SK-N-SH (cell line): ENCODE results near the gene TCF25. TPM values are rescaled to one million over a fixed set of nuclear protein-coding genes. Genes with fewer than 3 reads are reported as not detected.

Experiments
- CTCF ChIA-PET: fragments of 300-600, 350-600 bp; formaldehyde crosslinking; extraction: SDS; loops from one replicate; lab custom pipeline; 2021; lab: Yijun Ruan, JAX
- POLR2A ChIA-PET: fragments of 350-600 bp; sonication (Branson Sonifier 250); formaldehyde crosslinking; extraction: SDS; loops from one replicate; lab custom pipeline; 2020; ENCODE audit warnings: antibody characterized with exemption, inconsistent platforms; lab: Yijun Ruan, JAX
- DNase-seq: peaks from one replicate; pipeline ENCODE4 v3.0.0; 2012
- H2AFZ ChIP-seq: fragments of 200-600 bp; sonication (generic); 2 replicates; pipeline ENCODE4 v1.8.1; 2016; ENCODE audit warnings: antibody characterized with exemption, mild to moderate bottlenecking, low read depth
- H3F3A ChIP-seq: fragments of 200-600 bp; sonication (generic); replicated peaks from 2 replicates; pipeline ENCODE3; 2016; ENCODE audit warnings: antibody characterized with exemption, mild to moderate bottlenecking; ENCODE audit not compliant: insufficient read depth
- H3K27ac ChIP-seq, 2 experiments: fragments of 200-500 bp in 1 of 2; fragments of 200-600 bp in 1 of 2; sonication (Bioruptor generic) in 1 of 2; sonication (generic), shearing (Covaris generic) in 1 of 2; 2 replicates each; pipeline versions ENCODE4 v1.5.1 to v1.6.1; 2014 to 2016; ENCODE audit warnings: low read depth in 2 of 2, inconsistent platforms in 1 of 2, low read length in 1 of 2, mild to moderate bottlenecking in 1 of 2, mixed read lengths in 1 of 2
- H3K27me3 ChIP-seq: fragments of 200-600 bp; sonication (generic), shearing (Covaris generic); 2 replicates; pipeline ENCODE4 v1.6.1; 2016; ENCODE audit warnings: mixed run types; ENCODE audit not compliant: insufficient read depth
- H3K36me3 ChIP-seq, 2 experiments: fragments of 200-500 bp in 1 of 2; fragments of 200-600 bp in 1 of 2; sonication (Bioruptor generic) in 1 of 2; sonication (generic) in 1 of 2; replicated peaks in 1 of 2; 2 replicates each; pipeline versions ENCODE3 to v1.5.1; 2014 to 2016; ENCODE audit warnings: low read length in 1 of 2, mild to moderate bottlenecking in 1 of 2; ENCODE audit not compliant: insufficient read depth in 2 of 2, control insufficient read depth in 1 of 2
- H3K4me1 ChIP-seq, 2 experiments: fragments of 200-500 bp in 1 of 2; fragments of 200-600 bp in 1 of 2; sonication (Bioruptor generic) in 1 of 2; sonication (generic), shearing (Covaris generic) in 1 of 2; 2 replicates each; pipeline versions ENCODE4 v1.5.1 to v1.6.1; 2014 to 2016; ENCODE audit warnings: low read depth in 1 of 2, low read length in 1 of 2, mixed run types in 1 of 2; ENCODE audit not compliant: insufficient read depth in 2 of 2, control insufficient read depth in 1 of 2
- H3K4me2 ChIP-seq: fragments of 200-600 bp; sonication (generic), shearing (Covaris generic); 2 replicates; pipeline ENCODE4 v1.6.1; 2017; ENCODE audit warnings: mixed run types
- H3K4me3 ChIP-seq, 2 experiments: fragments of 200-500 bp in 1 of 2; fragments of 200-600 bp in 1 of 2; sonication (Bioruptor generic) in 1 of 2; sonication (generic), shearing (Covaris generic) in 1 of 2; 2 replicates each; pipeline versions ENCODE4 v1.5.1 to v1.8.1; 2014 to 2016; ENCODE audit warnings: low read depth in 2 of 2, inconsistent platforms in 1 of 2, low read length in 1 of 2, mild to moderate bottlenecking in 1 of 2, mixed read lengths in 1 of 2, moderate library complexity in 1 of 2
- H3K79me2 ChIP-seq: fragments of 200-600 bp; sonication (generic); 2 replicates; pipeline ENCODE4 v1.8.1; 2017; ENCODE audit warnings: mild to moderate bottlenecking; ENCODE audit not compliant: insufficient read depth
- H3K9ac ChIP-seq: fragments of 200-600 bp; sonication (generic); 2 replicates; pipeline ENCODE4 v1.6.1; 2017; ENCODE audit warnings: mixed run types
- H3K9me2 ChIP-seq: fragments of 200-600 bp; sonication (generic); 2 replicates; pipeline ENCODE4 v1.6.1; 2017; ENCODE audit warnings: mixed run types
- H3K9me3 ChIP-seq: fragments of 200-600 bp; sonication (generic); 2 replicates; pipeline ENCODE4 v1.6.1; 2017; ENCODE audit warnings: mixed run types, mild to moderate bottlenecking, moderate library complexity
- H4K20me1 ChIP-seq: fragments of 200-600 bp; sonication (generic); 2 replicates; pipeline ENCODE4 v1.6.1; 2017; ENCODE audit warnings: mild to moderate bottlenecking, mixed run types; ENCODE audit not compliant: insufficient read depth
- FOXJ3 ChIP-seq: sonication (generic); formaldehyde crosslinking; IDR thresholded peaks from 2 replicates; pipeline ENCODE4 v1.5.1; 2020; ENCODE audit warnings: mild to moderate bottlenecking, missing genetic modification reagents
- GABPA ChIP-seq: IDR thresholded peaks from 2 replicates; pipeline ENCODE4 v1.4.0; 2012; ENCODE audit warnings: low read depth, mild to moderate bottlenecking
- MEF2A ChIP-seq: IDR thresholded peaks from 2 replicates; pipeline ENCODE4 v1.4.0; 2012; ENCODE audit warnings: low read depth, borderline replicate concordance
- MXI1 ChIP-seq: IDR thresholded peaks from 2 replicates; pipeline ENCODE4 v1.6.1; 2012; ENCODE audit warnings: mild to moderate bottlenecking, low read depth, low read length, improper control_type of control experiment
- REST ChIP-seq: IDR thresholded peaks from 2 replicates; pipeline ENCODE4 v1.6.1; 2012; ENCODE audit warnings: mild to moderate bottlenecking, low read depth, low read length, moderate library complexity
- USF1 ChIP-seq: IDR thresholded peaks from 2 replicates; pipeline ENCODE4 v1.4.0; 2012; ENCODE audit warnings: low read depth, borderline replicate concordance
- YY1 ChIP-seq: IDR thresholded peaks from 2 replicates; pipeline ENCODE4 v1.4.0; 2012; ENCODE audit warnings: low read depth, mild to moderate bottlenecking
- WGBS: methylation state at CpG from one replicate; pipeline ENCODE4 v1.1.6; 2017; ENCODE audit warnings: low lambda C conversion rate; 5-methylcytosine and 5-hydroxymethylcytosine counted together
- polyA plus RNA-seq, 3 experiments: library from polyadenylated mRNA; depleted of rRNA; stranded (reverse); fragments of >200 nt; gene quantifications; 2 replicates each; pipeline ENCODE4 v1.2.3, GENCODE V29; 2012
- TF ChIP-seq, protein P1 (sequence below): fragments of 150-350 bp; IDR thresholded peaks from 2 replicates; pipeline ENCODE4 v1.6.1; 2016; ENCODE audit warnings: mild to moderate bottlenecking, low read depth, low read length

TCF25 gene
- polyA plus RNA-seq, 1 of the 3 experiments (the other 2 are of a cell fraction): 208 TPM

GRCh38 chr16:89827383-89828198, 45.8 kb upstream of the TCF25 start:
- H4K20me1 ChIP-seq: 0 out of 2 replicates have a peak, but pooled peaks cover 14% of the 10 kb centered on the region
- TF ChIP-seq YY1: no peak
- TF ChIP-seq MEF2A: no peak
- TF ChIP-seq, protein P1, sequence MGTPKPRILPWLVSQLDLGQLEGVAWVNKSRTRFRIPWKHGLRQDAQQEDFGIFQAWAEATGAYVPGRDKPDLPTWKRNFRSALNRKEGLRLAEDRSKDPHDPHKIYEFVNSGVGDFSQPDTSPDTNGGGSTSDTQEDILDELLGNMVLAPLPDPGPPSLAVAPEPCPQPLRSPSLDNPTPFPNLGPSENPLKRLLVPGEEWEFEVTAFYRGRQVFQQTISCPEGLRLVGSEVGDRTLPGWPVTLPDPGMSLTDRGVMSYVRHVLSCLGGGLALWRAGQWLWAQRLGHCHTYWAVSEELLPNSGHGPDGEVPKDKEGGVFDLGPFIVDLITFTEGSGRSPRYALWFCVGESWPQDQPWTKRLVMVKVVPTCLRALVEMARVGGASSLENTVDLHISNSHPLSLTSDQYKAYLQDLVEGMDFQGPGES: no peak
- peak; percentile 63 for TF ChIP-seq MXI1
- peak; percentile 14; the same call in 1 of the 2 replicates for TF ChIP-seq FOXJ3 (CRISPR knock-in tag)
- no peak for TF ChIP-seq USF1
- TF ChIP-seq REST: 0 out of 2 replicates have a peak, but pooled peaks have one; percentile 7
- no peak for TF ChIP-seq GABPA
- peak overlapping the region; percentile 73 for H3K9ac ChIP-seq
- peak; percentile 79 for DNase-seq
- H3F3A ChIP-seq: peaks cover 9% of the 10 kb centered on the region
- H3K9me3 ChIP-seq: no peaks in the 10 kb centered on the region
- H3K9me2 ChIP-seq: no peaks in the 10 kb centered on the region
- POLR2A ChIA-PET: interaction anchor here (0.6 kb wide), 1 partner anchor 125 kb away, joined by 3 read pairs; no protein-coding TSS in a partner anchor
- peak overlapping the region; percentile 66 to 81 for H3K4me3 ChIP-seq
- peaks cover 0 to 8% of the 10 kb centered on the region in 2 experiments for H3K36me3 ChIP-seq
- CTCF ChIA-PET: interaction anchor here (1.2 to 2.6 kb wide), 5 partner anchors 14 to 127 kb away, joined by 3 to 9 read pairs (median 5); no protein-coding TSS in a partner anchor
- peak overlapping the region; percentile 96 for H3K4me2 ChIP-seq
- WGBS: 19% methylated on average over 22 of the region's 43 CpGs
- peaks cover 0 to 17% of the 10 kb centered on the region in 2 experiments; a peak in 1 of 4 replicates for H3K4me1 ChIP-seq
- no peaks in the 10 kb centered on the region for H3K27me3 ChIP-seq
- H3K27ac ChIP-seq: peak overlapping the region; percentile 54 to 80
- H3K79me2 ChIP-seq: no peaks in the 10 kb centered on the region
- H2AFZ ChIP-seq: peak overlapping the region; percentile 71
